ENCODE measurements around the gene SAXO2.
"Not testable (repeated sequence)": the region's sequence is repeated elsewhere in the genome, so short reads cannot be mapped to it uniquely, and the experiment has no call there.

Gene SAXO2, protein sequence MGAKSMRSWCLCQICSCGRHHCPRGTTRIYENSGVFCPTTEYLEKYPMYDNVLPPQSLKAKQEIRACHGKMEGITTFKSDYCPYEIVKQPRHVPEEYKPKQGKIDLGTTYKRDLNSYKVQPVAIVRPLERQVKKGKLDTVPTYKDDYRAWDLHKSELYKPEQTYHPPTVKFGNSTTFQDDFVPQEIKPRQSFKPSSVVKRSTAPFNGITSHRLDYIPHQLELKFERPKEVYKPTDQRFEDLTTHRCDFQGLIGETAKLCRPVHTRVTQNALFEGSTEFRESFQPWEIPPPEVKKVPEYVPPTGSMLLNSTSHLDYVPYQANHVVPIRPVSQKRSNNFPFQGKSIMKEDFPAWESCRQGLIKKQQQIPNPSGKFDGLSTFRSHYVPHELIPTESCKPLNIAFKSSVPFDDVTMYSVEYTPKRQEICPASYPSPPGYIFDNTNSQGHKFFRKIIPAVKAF

DNA sequence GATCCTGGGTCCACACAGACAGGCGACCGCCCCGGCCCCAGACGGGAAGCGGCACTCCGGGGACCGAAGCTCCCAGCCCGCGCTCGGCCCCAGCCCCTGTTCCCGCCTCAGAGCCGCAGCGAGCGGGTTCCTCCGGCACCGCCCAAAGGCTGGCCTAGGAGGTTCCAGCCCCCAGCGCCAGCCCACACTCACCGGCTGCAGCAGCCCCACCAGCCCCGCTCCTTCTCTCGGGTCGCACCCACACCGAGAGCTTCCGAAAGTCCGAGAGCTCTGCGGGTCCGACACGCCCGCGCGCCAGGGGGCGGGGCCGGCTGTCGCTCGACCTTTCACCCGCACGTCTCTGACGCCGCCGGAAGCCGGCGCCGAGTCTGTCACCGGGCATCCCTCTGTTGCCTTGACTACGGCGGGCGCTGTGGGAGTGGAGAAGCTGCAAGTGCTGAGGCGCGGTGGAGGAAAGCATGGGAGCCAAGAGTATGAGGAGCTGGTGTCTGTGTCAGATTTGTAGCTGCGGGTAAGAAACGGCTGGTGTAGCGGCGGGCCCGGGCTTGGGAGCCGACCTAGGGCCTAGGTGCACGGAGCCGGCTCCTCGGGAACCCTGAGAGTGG is at the start of gene SAXO2, which contains the start of gene EFL1:
Gene SAXO2, plus strand, starts transcription at position 397 of the 605 bp plus-strand sequence. Its CDS starts 62 bp downstream, at position 459.
Gene EFL1, minus strand, starts transcription at position 313 of the 605 bp plus-strand sequence. CDS start 956 bp downstream, outside the sequence.
- DNase-seq (ENCODE audit: low read depth), result peak; percentile 75

GRCh38 chr15:82216092-82216491 is 46.5 kb upstream of the SAXO2 start:
- DNase-seq (ENCODE audit: low read depth), result not testable (repeated sequence)

GRCh38 chr15:82221535-82221934 is 41.1 kb upstream of the SAXO2 start:
- peak; percentile 1 for DNase-seq (ENCODE audit: low read depth)

DNA sequence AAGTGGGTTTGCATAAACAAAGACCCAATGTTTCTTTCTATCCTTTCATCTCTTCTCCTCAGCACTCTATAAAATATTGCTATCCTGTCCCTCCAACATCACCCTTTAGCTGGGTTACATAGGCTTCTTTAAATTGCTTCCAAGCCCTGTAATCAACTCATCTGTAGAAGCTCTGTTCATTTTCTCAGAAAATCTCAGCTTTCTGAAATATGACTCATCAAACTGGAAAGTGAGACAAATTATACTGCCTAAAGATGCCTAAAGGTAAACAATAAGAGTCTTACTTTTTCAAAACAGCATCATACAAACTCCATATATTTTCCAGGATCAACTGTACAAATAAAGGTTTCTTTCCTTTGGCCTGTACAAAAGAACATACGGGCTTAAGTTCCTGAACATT is 33.9 kb upstream of the SAXO2 start:
- no peak for DNase-seq (ENCODE audit: low read depth)

DNA sequence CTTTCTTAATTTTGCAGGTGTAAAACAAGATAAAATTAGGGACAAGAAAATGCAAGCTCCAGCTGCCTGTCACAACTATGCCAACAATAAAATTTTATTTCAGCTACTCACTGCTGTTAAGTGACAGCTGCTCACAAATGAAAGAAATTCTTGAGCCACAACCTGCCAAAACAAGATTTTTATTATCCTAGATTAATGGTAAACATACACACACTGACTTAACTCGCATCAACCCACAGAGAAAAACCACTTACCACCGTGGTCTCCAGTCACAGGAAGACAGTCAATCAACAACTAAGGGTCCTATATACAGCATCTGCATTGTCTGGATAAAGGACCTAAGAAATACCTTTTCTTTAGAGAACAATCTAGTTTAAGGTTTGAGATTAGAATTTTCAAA is 31.4 kb upstream of the SAXO2 start:
- no peak for DNase-seq (ENCODE audit: low read depth)

DNA sequence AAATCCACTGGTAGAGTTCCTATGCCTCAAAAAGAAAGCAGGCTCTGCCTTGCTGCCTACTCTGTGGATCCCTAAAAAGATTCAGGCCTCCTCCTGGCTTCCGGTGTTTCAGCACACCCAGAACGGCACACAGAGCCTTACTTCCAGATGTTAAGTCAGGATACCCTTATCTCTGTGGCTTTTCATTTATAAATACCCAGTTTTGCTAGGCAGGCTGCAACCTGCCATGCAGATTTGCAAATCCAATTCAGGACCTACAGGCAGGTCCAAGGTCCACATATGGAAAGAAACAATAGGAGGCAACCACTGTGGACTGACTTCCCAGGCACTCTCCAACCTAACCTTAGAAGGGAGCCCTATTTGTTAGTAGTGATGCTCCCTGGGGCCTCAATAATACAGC is 30.8 kb upstream of the SAXO2 start:
- no peak for DNase-seq (ENCODE audit: low read depth)

DNA sequence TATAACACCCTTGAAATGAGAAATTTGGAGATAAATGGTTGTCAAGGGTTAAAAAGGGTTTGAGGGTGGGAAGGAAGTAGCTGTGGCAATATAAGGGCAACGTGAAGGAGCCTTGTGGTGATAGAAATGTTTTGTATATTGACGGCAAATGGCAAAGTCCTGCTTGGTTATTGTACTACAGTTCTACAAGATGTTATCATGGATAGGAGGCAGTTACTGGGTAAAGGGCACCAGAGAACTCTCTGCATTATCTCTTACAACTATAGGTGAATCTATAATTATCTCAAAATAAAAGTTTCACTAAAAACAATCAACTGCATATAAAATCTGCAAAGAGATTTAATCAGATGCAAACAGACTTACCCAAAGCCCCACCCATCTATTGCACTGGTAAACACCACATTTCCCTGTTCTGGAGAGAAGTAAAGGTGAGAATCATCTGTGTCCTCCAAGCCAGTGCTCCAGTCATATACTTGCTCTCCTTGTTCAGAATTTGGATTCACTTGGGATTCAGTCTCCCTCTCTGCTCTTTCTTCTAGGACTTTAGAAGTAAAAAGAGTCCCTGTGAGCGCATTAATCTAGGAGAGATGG is 24.6 kb upstream of the SAXO2 start:
- not testable (repeated sequence) for DNase-seq (ENCODE audit: low read depth)

DNA sequence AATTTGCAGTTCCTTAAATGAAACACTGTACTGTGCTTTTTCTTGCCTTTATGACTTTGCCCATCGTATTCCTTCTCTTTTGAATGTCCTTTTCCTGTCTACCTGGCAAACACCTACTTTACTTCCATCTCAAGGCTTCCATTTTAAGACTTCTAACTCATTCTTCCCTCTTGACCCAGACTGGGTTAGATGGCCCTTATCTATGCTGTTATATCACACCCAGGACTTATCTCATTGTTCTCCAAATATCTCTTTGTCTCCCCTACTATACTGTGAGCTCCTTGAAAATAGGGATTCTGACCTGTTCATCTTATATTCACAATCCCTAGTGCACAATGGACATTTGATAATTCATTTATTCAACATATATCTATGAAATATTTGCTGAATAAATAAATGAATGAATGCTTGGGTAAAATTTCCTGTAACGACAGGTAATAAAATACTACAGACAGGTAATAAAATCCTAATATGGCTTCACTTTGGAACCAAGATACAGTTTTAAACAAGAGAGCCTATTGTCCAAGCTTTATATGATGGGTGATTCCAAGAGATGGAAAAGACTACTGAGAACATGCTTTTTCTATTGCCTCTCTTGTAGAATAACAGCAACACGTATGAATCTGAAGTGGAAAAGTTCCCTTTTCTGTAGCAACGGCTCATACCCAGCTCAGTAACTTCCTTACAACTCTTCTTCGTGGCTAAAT is 22.8 kb upstream of the SAXO2 start:
- no peak for DNase-seq (ENCODE audit: low read depth)

GRCh38 chr15:82241836-82242499 is 20.6 kb upstream of the SAXO2 start:
- DNase-seq (ENCODE audit: low read depth), result not testable (repeated sequence)

DNA sequence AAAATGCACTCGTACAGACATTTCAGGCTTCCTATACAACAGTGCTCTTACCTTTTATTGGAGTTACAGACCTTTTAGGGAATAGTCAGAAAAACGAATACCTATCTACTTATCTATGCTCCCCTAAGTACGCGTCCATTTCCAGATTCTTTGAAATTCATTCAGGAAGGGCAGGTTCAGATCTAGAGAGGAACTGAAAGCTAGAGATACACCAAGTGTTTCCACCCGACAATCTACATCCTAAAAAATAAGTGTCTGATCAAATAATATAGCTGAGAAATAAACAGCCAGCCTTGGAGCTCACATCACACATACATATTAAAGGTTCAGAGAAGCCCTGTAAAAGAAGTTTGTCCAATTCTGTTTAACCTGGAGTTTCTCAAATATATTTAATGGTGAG is 19.0 kb upstream of the SAXO2 start:
- not testable (repeated sequence) for DNase-seq (ENCODE audit: low read depth)

DNA sequence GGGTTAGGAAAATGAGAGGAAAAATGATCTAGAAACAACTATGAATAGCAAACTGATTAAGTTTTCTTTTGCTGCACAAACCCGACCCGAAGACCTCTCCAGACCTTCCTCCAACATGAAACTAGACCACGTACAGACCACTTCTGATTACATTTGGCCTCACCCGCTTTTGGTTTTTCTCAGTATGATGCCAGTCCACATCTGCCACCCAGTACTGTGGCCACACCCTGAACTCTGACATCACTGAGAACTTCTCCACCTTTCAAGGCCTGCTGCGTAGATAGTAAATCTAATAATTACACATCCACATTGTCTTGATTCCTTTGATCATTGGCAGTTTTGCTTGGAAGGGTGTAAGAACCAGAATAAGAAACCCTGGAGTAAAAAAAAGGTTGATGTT is 16.7 kb upstream of the SAXO2 start:
- not testable (repeated sequence) for DNase-seq (ENCODE audit: low read depth)

GRCh38 chr15:82248261-82248660 is 14.4 kb upstream of the SAXO2 start:
- not testable (repeated sequence) for DNase-seq (ENCODE audit: low read depth)

DNA sequence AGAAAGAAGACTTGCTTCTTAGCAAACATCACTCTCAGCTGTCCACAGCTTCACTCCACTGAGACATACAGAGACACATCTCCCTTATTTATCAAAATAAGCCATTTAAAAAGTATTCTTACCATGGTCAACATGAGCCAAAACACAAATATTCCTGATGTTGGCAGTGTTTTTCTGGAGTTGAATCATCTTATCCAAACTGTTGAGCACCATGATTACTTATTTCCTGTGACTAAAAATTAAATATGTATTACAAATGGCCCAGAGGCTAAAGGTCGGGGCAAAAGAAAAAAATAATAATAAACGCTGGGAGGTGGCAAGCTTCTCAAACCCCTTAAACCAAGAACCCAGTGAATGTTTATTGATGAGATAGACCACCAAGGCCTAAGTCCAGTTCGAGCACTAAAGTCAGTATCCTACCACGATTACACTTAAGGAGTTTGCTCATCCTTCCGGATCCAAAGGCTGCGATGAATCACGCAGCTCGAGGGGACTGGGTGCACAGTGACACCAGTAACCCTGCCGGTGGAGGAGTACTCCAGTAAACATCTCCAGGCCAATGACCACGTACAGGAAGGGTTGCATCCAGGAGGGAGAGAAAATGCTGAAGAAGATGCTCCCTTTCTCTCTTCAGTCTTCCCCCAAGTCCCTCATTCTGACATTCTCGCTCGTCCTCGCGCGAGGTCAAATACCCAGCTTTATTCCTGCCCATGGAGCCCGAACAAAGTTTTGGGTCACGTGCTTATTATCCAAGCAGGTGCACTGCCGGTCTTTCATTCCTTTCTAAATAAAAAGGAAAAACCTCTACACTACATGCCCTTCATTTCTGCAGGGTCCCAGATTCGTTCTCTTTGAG is 824 bp upstream of the SAXO2 start:
- DNase-seq (ENCODE audit: low read depth), result not testable (repeated sequence)

- no peak for DNase-seq (ENCODE audit: low read depth)
Measured at GRCh38 chr15:82263350-82263749, 732 bp downstream of the SAXO2 start.

- not testable (repeated sequence) for DNase-seq (ENCODE audit: low read depth)
Measured at GRCh38 chr15:82267137-82267536, 4.5 kb downstream of the SAXO2 start.

DNA sequence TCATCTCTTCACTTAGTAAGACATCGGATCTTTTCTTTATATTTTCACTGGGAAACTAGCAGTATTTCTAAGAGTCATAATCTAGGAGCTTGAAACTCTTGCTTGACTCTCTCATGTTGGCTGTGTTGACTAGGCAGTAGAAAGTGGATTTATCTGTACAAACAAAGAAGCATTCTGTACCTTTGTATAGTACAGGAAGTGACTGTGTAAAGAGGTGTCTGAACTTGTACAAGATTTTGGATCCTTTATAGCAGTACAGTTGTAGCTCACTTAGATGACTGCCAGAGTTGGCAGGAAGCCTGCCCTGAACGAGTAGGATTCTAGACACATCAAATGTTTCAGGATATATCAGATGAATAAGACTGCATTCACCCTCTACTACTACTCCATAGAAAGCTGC is 5.8 kb downstream of the SAXO2 start:
- DNase-seq (ENCODE audit: low read depth), result not testable (repeated sequence)

GRCh38 chr15:82272154-82272553 is 9.5 kb downstream of the SAXO2 start:
- DNase-seq (ENCODE audit: low read depth), result no peak

- no peak for DNase-seq (ENCODE audit: low read depth)
Measured at GRCh38 chr15:82275410-82275809, 12.8 kb downstream of the SAXO2 start.

- not testable (repeated sequence) for DNase-seq (ENCODE audit: low read depth)
Measured at GRCh38 chr15:82281276-82281675, 18.7 kb downstream of the SAXO2 start.

GRCh38 chr15:82282386-82282785 is 19.8 kb downstream of the SAXO2 start:
- not testable (repeated sequence) for DNase-seq (ENCODE audit: low read depth)

- DNase-seq (ENCODE audit: low read depth), result not testable (repeated sequence)
Measured at GRCh38 chr15:82284381-82284780, 21.8 kb downstream of the SAXO2 start.
